Fibroblast of lung (primary cell): ENCODE data around the gene GPR25.

ENCODE experiments used
- EZH2 ChIP-seq: IDR thresholded peaks from 2 replicates; pipeline ENCODE4 v1.5.1; 2012; ENCODE audit warnings: low read length, control low read depth, mild to moderate bottlenecking; ENCODE audit errors: missing control alignments
- TF ChIP-seq, protein P1 (sequence below), 2 donors: IDR thresholded peaks in 1 of 2; conservative IDR thresholded peaks in 1 of 2; 1 replicate in 1 of 2; 2 replicates in 1 of 2; pipeline ENCODE4 v1.5.1; 2011 to 2012; ENCODE audit warnings: low read length in 2 of 2, control low read depth in 1 of 2, inconsistent platforms in 1 of 2, low read depth in 1 of 2, mild to moderate bottlenecking in 1 of 2

DNA sequence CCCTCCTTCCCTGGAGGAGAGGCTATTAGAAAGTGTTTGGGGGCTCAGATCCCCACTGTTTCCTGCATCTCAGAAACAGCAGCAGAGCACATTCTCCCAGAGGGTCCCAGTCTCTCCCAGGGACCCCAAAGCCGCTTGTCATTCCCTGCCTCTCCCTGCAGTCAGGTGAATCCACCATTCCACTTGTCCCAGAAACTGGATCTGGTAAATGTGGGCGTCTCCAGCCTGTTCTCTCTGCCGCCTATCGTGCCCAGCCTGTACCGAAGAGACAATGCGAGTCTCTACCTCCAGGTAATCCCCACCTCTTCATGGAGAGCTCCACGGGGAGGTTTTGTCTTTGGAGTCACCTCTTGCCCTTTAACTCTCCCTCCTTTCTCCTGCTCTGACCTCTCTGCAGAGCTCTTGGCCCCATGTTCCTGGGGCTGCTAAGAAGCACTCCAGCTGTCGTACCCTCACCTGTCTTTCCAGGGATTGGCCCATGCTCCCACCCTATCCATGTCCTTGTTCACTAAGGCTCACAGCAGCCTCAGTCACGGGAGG lies 48.9 kb downstream of the GPR25 start:
- TF ChIP-seq, protein P1, sequence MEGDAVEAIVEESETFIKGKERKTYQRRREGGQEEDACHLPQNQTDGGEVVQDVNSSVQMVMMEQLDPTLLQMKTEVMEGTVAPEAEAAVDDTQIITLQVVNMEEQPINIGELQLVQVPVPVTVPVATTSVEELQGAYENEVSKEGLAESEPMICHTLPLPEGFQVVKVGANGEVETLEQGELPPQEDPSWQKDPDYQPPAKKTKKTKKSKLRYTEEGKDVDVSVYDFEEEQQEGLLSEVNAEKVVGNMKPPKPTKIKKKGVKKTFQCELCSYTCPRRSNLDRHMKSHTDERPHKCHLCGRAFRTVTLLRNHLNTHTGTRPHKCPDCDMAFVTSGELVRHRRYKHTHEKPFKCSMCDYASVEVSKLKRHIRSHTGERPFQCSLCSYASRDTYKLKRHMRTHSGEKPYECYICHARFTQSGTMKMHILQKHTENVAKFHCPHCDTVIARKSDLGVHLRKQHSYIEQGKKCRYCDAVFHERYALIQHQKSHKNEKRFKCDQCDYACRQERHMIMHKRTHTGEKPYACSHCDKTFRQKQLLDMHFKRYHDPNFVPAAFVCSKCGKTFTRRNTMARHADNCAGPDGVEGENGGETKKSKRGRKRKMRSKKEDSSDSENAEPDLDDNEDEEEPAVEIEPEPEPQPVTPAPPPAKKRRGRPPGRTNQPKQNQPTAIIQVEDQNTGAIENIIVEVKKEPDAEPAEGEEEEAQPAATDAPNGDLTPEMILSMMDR (conservative IDR thresholded peaks at IDR 0.05 in 1 of 2, IDR thresholded peaks at IDR 0.05 in 1 of 2; ENCODE audit: low read depth in 1 of 2, low read length in 2 of 2), result no peak
- TF ChIP-seq EZH2, result no peak
